NK-92 treated with Interleukin-12 subunit alpha and Interleukin-12 subunit beta, amount 100 ng/mL, for 24 hours (cell line): ENCODE results near the gene CYB5R4.

ENCODE experiments used
- DNase-seq: peaks from one replicate; lab custom pipeline; 2025; lab: John Stamatoyannopoulos, UW

The CYB5R4 gene, protein sequence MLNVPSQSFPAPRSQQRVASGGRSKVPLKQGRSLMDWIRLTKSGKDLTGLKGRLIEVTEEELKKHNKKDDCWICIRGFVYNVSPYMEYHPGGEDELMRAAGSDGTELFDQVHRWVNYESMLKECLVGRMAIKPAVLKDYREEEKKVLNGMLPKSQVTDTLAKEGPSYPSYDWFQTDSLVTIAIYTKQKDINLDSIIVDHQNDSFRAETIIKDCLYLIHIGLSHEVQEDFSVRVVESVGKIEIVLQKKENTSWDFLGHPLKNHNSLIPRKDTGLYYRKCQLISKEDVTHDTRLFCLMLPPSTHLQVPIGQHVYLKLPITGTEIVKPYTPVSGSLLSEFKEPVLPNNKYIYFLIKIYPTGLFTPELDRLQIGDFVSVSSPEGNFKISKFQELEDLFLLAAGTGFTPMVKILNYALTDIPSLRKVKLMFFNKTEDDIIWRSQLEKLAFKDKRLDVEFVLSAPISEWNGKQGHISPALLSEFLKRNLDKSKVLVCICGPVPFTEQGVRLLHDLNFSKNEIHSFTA

DNA sequence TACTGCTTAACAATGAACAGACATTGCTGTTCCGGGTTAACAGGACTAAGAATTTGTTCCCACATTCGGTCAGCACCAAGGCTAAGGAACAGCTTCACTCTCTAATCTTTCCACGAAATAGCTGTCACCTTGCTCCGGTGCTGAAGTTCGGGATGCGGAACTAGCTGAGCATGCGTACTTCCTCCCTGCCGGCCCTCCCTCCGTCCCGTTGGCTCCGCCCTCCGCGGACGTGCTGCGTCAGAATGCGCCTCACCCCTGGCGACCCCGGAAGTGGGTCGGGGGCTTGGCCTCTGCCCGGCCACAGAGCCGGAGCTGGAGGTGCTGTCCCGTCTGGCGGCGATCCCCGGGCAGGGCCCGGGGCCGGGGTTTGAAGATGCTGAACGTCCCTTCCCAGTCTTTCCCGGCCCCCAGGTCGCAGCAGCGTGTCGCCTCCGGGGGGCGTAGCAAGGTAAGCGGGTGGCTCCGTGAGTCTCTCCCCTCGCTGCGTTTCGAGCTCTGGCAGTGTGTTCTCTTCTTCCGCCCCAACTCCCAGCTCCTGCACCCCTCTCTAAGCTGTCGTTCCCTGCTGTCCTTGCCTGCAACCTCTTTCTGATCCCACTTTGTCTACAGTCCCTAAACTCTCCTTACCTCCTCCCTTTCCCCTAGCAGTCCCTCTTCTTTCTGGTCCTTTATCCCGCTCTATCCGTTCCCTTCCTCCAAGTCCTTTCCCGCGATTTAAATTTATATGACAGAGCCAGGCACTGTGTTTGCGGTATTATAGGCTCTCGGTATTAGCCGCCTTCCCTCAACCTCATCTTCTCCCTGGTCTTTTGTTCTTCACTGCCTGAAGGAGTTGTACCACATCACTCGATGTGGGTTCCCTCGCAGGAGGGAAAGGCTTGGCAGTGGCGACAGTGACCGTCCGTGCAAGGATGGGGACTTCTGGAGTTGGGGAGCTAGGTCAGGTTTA, at the start of gene CYB5R4:
Gene CYB5R4 (plus strand): TSS at position 280 of the 949 bp plus-strand sequence. CDS start 94 bp downstream, at position 374.
- DNase-seq: peak; percentile 90

DNA sequence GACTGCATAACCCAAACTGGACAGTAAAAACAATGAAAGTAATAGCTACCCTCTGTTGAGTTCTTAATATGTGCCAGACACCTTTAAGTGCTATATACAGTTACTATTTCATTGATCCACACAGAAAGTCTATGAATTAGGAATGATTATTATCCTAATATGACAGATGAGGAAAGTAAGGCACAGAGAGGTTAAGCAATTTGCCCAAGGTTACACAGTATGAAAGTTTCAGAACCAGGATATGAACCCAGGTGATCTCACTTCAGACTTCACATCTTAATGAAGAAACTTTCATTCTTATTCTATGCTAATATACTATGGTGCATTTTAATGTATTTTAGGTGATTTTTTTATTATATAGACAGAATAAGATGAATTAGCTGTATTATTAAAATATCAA, 46.9 kb upstream of the CYB5R4 start:
- no peak for DNase-seq

DNA sequence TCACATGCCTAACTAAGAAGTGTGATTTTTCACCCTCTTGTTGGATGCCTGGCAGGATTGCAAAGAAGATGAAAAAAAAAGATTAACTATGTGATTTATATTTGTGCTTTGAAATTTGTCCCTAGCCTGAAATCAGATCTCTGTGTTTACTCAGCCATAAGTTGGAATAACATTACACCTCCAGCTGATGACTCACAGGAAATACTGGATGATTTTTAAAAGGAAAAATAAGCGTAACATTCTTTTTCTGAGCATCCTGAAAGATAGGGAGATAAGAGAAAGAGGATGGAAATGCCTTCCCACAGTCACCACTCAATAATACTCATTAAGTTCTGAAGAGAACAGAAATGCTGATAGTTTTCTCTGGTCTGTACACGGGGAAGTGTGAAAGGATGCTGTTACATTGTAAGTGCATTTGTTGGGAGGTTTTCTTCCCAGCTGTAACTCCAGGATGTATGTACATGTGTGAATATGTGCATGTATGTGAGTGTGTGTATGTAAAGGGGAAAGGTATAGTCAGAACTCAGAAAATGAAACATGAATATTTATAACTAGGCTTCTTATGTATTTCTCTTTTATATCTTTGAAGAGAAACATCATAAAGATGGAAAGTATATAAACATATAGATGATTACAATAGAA, 43.7 kb upstream of the CYB5R4 start:
- DNase-seq: no peak

DNA sequence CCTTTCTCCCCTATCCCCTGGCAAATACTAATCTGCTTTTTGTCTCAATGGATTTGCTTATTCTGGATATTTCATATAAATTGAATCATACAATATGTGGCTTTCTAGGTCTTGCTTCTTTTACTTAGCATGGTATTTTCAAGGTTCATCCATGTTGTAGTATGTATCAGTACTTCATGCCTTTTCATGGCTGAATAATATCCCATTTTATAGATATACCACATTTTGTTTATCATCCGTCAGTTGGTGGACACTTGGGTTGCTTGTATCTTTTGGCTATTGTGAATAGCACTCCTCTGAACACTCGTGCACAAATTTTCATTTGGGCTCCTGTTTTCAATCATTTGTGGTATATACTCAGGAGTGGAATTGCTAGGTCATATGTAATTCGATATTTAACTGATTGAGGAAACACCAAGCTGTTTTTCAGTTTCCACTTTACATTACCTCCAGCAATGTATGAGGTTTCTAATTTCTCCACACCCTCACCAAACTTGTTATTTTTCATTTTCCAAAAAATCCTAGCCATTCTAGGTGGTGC, 36.8 kb upstream of the CYB5R4 start:
- DNase-seq: no peak

DNA sequence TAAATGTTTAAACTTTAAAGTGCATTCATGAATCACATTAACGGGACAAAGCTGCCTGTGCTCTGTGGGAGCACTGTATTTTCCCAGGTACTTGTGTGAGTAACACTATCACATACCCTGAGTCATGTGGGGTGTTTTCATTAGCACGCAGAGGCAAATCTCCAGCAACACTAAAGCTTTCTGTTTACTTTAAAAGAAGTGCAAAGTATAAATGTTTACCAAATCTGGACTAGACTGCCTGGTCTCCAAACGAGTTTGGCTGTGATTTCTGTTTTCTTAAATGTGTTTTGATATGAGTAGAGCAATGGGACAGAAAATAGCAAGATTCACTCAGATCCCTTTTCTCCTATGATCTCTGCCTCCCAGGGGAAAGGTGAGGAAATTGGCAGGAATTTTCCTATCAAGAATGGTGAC, 35.1 kb upstream of the CYB5R4 start:
- no peak for DNase-seq

DNA sequence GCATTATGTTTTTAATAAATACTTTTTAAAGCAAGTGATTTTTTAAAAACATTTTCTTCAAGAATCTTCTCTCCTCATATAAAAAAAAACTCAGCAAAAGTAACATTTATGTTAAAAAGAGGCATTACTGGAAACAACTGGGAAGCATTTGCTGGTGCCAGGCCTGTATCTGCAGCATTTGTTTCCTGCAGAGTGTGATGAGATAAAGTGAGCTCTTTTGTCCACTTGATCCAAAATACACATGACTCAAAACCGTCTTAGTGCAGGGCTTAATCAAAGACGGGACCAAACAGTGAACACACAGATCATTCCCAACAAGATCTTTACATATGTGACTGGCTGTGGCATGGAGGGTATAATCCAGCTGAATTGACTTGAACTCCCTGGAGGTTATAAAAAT, 34.7 kb upstream of the CYB5R4 start:
- DNase-seq: no peak

DNA sequence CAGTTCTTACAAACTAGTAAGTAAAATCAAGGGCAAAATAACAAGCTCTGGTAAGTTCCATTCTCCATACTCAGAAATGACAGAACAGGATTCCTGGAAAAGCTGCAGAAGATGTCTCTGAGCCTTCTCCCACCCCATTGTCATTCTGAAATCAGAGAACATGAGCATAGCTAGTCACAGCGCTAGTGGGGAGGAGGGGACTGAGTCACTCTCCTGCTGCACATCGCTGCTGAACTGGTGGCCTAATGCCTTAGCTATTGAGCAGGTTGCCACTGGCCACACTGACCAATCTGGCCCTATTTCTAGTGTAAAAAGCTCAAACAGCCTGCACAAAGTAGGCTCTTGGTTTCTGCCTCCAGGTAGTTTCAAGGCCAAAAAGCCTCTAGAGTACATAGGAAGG, 32.4 kb upstream of the CYB5R4 start:
- DNase-seq: no peak

DNA sequence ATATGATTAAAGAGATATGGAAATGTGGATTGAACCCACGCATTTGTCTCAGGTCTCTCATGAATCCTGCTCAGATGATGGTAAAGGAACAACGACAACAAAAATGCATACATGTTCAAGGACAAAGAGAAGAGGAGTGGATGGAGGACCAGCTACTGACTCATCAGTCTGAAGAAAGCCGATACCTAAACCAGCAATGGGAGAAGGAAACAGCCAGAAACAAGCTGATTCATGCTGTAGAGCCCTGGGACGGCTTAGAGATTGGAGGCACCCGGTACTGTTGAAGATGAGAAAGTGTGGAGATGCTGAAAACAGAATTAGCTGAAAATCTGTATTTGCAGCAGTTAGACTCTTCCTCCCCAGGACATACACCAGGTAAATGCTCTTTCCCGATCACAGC, 20.8 kb upstream of the CYB5R4 start:
- DNase-seq: no peak

DNA sequence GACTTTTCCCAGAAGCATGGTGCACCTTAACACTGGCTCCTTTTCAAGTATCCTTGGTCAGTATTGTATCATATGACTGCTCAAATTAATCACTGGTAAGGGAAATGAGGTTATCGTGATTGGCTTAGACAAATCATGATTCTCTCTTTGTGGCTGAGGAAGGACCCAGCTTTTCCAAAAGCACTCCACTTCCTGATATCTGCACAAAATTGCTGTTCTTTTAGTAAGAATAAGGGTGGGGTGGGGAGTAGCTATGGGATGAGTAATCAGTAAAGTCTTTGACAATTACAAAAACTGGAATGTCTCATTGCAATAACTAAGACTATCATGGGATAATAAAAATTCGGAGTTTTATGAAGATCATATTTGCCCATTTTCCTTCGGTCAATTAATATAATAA, 15.3 kb upstream of the CYB5R4 start:
- no peak for DNase-seq

DNA sequence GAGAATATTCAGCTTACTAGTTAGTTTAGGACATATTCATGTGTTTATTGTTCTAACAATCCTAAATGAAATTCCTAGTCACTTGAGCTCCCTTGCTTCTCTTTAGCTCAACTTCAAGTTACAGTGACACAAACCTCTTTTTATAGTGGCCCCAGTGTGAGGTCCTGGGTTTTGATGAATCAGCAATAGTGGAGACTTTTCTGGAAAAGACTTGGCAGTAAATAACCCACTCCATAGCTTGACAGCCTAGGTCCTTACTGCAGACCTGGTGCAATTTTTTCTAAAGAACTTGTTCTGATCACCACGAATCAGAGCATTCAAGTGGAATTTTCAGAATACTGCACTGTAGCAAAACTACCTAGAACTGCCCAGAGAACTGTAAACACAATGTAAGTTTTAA, 13.2 kb upstream of the CYB5R4 start:
- no peak for DNase-seq

DNA sequence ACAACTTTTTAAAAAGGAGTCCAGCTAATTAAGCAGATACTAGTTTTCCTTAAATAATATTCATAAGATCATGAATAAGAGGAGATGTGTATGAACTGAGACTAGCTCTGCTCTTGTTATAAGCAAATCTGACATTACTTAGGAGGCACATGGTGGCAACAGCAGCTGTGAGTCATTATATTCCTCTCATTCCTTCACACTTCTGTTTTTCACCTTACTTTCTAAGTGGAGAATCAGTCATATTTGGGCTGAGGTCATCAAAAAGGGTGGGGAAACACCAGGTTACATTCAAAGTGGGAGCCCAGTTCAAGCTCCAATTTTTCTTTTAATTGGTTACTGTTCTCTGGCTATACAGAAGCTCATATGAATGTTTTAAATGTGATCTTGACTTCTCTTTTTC, 12.3 kb upstream of the CYB5R4 start:
- no peak for DNase-seq

DNA sequence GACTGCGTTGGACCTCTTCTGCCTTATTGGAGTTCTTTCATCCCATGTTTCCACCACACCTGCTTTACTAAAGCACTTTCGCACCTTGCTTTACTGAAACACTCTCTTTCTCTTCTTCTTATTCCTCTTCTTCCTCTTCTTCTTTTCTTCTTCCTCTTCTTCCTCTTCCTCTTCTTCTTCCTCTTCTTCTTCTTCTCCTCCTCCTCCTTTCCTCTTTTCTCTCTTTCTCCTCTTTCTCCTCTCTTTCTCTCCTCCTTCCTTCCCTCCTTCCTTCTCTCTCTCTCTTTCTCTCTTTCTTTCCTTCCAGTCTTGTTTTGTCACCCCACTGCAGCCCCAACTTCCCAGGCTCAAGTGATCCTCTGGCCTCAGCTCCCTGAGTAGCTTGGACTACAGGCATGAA, 10.4 kb upstream of the CYB5R4 start:
- DNase-seq: no peak

DNA sequence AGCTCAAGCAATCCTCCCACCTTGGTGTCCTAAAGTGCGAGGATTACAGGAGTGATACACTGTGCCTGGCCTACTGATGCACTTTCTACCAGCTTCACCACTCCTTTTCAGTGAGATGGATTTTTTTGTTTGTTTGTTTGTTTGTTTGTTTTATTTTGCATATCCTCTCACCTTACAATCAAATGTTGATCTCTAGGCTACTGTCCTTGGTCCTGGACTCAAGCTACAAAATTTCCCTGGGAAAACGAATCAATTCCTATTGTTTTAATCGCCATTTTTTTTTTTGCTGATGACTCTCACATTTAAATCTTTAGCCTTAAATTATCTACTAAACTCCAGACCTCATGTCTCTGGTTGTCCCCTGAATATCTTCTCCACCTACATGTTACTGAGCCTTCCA, 9.9 kb upstream of the CYB5R4 start:
- no peak for DNase-seq

DNA sequence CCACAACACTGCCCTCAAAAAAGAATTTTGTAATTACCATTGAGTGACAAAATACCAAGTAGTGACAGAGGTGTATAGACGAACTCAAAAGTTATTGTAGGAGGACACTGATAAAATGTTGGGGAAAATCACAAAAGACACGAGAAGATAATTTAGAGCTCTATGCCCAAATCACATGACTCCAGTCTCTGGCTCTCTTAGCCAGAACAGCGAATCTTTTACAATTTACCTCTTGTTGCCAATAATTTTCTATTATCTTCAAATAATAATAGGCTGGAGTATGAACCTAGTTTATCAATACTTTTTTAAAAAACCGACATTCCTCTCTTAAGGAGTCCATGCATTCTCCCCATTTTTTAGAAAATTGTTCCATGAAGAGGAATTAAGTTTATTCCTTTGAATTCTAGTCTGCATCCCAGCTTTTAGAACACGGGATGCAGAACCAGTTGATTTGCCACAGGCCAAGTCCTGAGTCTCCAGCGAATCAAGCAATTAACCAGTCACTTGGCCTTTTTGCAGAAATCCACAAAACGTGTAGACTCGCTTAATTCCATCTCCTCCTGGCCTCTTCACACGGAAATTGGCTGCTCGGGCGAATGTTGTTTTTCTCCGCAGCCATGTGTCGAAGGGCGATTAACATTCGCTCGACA, 6.8 kb upstream of the CYB5R4 start:
- no peak for DNase-seq

DNA sequence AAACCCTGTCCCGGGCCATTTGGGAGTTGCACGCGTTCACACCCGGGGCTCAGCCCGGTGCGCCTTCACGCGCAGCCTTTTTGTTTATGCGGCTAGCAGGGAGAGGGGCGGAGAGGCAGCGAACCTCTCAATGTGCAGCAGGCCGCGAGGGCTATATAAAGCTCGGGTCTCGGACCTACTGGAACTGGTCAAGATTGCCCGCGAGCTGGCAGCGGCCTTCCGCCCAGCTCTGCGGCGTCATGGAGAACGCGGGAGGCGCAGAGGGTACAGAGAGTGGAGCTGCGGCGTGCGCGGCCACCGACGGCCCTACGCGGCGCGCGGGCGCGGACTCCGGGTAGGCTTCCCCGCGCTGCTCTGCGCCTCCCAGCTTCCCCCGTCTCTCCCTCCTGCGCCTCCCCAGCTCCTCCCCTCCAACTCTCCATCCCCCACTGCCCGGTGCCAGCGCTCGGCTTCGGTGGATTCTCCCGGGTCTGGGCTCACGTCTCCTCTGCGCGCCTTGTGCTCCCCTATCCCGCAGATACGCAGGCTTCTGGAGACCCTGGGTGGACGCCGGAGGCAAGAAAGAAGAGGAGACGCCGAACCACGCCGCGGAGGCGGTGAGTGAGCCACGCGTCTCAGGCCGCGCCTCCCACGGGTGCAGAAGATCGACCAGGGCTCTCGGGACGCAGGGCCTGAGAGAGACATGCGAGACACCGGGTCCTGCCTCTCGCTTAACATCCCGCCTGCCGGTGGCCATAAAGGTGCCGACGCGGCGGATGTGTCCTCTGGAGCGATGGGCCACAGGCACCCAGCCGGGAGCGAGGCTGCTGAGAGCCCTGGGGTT, 6.1 kb upstream of the CYB5R4 start, which contains the start of gene RIPPLY2:
Gene RIPPLY2 (plus strand): TSS at position 183 of the 823 bp plus-strand sequence. CDS start 57 bp downstream, at position 240.
- no peak for DNase-seq

DNA sequence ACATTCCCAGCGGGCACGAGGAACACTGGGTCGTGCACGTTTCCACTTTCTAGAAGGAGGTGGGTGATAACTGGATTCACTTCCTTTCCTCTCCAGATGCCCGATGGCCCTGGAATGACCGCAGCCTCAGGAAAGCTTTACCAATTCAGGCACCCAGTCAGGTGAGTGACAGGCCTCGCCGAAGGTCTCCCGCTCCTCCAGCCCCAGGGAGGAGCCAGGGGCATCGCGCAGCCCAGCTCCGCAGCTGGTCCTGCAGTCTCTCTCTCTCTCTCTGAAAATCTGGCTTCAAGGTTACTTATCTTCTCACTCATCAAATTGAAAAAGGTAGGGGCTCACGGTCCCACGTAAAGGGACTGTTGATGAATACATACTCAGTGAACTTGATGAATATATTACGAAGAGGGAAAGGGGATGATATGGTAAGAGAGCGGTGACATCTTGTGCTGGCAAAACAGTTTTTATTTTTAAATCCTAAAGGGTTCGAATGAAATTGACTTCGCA, 5.4 kb upstream of the CYB5R4 start:
- no peak for DNase-seq

DNA sequence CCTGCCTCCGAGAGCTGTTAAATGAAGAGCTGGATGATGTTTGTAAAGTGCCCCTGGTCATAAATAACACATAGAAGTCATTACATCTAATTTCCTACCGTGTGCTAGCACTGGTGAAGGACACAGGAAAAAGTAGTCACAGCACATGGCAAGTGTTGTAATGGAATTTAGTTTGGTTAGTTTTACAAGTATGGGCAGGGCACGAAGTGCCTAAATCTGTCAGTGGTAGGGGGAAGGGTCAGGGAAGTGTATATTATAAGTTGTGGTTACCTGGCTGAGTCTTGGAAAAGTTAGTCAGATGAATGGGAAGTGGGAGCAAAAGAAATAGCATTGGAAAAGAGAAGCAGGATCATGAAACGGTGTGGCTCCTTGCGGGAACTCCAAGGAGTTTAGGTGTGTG, 4.7 kb upstream of the CYB5R4 start:
- DNase-seq: no peak

DNA sequence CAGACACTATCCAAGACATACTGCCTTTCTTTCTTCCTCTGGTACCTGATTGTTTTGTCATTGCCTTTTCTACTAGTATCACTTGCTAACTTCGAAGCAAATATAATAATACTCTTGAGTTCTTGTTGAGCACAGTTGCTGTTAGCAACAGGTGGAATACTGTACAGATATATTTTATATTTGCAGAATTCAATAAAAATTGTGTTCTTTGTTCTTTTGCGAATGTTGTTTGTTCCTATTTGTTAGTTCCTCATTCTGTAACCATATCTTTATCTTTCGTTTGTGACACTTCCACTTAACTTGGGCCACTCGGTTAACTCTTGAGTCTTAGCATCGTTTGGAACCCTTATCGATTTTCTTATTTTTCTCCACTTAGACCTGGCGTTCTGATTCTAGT, 868 bp downstream of the CYB5R4 start:
- no peak for DNase-seq

DNA sequence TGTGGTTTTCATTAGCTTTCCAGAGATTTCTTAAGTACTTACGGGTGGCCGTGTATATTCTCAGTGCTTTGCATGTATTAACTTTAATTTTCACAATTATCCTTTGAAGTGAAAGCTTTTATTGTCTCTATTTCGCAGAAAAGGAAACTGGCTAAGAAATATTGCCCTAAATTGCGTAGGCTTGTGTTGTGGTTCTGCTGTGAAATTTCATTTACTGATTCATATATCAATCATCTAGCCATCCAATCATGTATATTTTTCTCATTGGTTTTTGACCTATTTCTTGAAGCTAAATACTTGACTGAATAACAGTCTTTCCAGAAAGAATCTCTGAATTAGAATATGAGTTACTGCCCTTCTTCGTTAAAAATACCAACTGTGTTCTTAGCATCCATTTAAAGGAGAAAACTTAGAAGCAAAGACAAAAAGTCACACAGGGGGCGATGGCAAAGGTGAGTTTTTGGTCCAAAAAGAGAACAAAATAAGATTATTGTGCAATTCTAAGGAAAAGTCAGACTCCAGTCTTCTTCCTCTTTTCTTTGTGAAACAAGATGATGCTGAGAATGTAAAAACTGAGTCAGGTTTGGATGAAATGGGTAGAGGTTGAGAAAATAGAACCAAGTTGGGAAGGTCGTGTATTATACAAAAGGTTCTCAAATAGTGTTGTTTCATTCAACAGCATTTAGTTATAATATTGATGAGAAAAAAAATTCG, 1.4 kb downstream of the CYB5R4 start:
- DNase-seq: no peak
